Bronchial smooth muscle cell (primary cell): ENCODE results near the gene LIPK. TPM values are rescaled to one million over a fixed set of nuclear protein-coding genes. Genes with fewer than 3 reads are reported as not detected.

Experiments used
- total RNA-seq: library from RNA; depleted of rRNA; stranded (reverse); fragments of >200 nt; gene quantifications from 2 replicates; pipeline ENCODE4 v1.2.1, GENCODE V29; 2014

The LIPK gene, protein sequence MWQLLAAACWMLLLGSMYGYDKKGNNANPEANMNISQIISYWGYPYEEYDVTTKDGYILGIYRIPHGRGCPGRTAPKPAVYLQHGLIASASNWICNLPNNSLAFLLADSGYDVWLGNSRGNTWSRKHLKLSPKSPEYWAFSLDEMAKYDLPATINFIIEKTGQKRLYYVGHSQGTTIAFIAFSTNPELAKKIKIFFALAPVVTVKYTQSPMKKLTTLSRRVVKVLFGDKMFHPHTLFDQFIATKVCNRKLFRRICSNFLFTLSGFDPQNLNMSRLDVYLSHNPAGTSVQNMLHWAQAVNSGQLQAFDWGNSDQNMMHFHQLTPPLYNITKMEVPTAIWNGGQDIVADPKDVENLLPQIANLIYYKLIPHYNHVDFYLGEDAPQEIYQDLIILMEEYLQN
- not detected in 2 replicates for total RNA-seq

DNA sequence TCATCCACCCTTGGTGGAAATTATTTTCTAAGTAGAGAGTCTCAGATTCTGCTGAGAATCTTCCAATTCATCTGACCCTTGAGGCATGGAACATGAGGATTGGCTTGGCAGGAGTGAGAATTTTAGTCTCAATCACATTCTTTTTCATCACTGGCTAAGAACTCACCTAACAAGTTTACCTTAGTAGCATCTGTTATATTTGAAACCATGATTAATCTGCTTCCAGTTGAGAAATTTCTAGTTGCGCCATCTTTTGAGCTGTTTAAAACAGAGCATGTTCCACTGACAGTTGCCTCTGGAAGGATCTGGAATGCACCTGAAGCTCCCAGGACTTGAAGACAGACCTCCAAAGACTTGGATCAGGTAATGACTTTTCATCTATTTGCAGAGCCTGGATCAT lies at the start of gene LIPK:
Gene LIPK, plus strand, starts transcription at position 292 of the 400 bp plus-strand sequence. CDS start 18,295 bp downstream, outside the sequence.

DNA sequence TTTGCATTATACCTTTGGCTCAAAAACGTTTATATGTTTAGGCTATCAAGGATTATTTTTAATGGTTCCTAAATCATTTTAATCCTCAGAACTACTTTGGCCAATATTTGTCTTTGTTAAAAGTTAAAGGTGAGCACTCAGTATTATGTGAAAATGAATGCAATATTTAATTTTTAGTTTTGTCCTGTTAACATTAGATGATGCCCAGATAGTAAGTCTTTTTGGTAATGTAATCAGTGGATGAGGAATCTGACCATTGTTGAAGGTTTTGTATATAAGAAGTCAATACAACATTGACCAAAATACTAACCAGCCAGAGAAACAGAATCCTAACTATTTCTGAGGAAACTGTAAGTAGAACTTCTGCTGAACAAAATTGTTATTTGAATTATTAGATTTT lies 41.9 kb upstream of the LIPK start, which contains the start of gene LIPF:
Gene LIPF, plus strand, starts transcription at position 301 of the 400 bp plus-strand sequence. CDS start 2,856 bp downstream, outside the sequence.

DNA sequence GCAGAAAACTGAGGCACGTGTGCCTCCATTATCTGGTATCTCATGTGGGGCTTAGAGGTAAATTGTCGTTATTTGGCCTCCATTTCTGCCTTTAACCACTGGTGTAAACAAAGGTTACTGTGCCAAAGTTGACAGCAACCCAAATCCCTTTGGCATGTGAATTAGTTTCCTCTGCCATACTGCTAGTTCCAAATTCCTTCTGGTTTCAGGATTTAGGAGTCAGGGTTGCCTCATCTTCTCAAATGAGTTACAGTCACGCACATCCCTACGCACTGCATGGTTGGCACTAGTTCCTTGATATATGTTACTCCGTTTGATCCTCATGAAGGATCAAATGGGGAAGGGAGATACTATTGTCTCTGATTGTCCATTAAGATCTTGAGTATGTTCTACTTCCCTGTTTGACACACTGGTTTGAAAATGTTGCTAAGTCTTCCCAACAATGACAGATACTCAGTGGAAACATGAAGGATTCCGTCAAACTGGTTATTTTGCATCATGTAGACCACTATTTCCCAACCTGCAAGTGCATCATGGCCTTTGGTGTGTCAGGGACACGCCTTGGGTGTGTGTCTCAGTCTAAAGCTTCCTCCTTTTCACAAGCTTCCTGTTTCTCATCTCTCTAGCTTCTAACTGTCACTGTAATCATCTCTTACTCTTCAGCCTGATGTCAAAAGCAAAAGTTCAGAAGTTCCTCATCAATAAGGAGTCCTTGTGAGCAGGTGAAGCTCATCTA lies 53.5 kb downstream of the LIPK start, which contains the start of gene LIPN:
Gene LIPN, plus strand, starts transcription at position 655 of the 736 bp plus-strand sequence. CDS start 1,386 bp downstream, outside the sequence.

Other genes starting within 250 kb of the LIPK start
- gene RNLS, start 122.9 kb upstream of the LIPK start, total RNA-seq = 10.4 and 12.6 TPM in 2 replicates
- gene LIPJ, start 119.5 kb upstream of the LIPK start, total RNA-seq = under 0.01 and 0.16 TPM in 2 replicates
- not detected in 2 replicates for gene LIPF, start 41.8 kb upstream of the LIPK start, total RNA-seq
- not detected in 2 replicates for gene LIPN, start 53.8 kb downstream of the LIPK start, total RNA-seq
- not detected in 2 replicates for gene LIPM, start 96.5 kb downstream of the LIPK start, total RNA-seq
- gene ANKRD22, start 145.6 kb downstream of the LIPK start, total RNA-seq = under 0.01 TPM in 1 of 2 replicates, not detected in the other
- gene STAMBPL1, start 174.0 kb downstream of the LIPK start, total RNA-seq = 14.5 and 30.1 TPM in 2 replicates
- gene ACTA2, start 246.5 kb downstream of the LIPK start, total RNA-seq = 53.0 and 99.3 TPM in 2 replicates